Putamen (tissue), 1 donor: ENCODE data around the gene ARCN1.

Source experiments
- DNase-seq: peaks from one replicate; pipeline ENCODE4 v3.0.0-alpha.2; 2016; ENCODE audit warnings: low spot score

Gene ARCN1

DNA sequence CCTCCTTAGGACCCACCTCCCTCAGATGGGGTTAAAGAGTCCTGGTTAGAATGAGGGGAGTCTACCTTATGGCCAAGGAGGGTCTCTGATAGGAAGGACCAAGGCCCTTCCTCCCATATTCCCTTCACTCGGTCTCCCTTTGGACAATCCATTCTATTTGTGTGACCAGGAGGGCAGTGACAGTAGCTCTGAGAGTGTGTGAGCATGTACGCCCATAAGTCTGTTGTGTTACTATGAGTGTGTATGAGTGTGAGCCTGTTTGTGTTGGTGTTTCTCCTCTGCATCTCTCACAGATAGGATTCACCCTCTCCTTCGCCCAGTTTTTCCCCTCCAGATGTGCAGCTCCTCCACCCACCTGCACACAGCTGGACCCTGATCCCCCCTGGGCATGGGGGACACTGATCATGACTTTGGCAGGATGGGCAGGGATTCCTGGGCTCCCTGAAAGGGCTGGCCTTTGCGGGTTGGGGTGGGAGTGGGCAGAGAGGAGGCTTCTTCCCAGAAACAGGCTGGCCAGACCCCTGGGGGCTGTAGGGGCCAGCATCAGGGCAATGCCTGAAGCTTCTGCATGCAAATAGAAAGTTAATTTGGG lies 49.7 kb downstream of the ARCN1 start:
- DNase-seq, result no peak

DNA sequence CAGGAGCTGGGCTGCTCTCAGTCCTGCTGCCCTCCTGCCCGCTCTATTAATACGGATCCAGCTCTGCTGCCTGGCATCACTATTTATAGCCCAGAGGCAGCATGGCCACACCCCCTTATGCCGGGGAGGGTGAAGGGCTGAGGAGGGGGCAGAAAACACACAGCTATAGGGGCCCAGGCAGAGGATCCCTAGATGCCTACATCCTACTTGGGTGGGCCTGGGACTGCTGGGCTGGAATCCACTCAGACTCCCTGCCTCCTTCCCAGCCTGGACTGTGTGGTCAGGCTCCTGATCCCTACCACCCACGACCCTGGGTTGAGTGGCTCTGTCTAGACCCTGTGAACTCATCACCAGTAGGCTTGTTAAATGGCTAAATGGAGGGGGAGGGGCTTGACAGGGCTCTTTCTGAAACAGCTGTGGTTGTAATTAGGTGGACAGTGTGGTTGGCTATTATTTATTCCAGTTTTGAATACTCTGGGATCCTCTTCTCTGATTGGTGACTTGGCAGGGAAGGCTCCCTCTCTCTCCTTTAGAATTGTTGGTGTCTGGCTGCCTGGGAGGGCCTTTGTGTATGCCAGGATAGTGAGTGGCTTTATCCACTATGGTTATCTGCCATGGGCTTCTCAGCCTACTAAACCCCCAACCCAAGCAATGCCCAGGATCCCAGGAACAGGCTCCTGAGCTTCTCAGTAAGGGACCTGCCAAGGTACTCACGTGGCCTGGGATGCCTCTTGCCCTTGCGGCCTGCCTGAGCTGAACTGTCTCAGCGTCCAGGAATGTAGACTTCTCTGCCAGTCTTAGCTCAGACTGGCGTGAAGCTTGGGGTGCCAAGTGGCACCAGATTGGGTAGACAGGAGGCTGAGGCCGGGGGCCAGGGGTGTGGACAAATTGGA lies 50.4 kb downstream of the ARCN1 start:
- peak; percentile 31 for DNase-seq

DNA sequence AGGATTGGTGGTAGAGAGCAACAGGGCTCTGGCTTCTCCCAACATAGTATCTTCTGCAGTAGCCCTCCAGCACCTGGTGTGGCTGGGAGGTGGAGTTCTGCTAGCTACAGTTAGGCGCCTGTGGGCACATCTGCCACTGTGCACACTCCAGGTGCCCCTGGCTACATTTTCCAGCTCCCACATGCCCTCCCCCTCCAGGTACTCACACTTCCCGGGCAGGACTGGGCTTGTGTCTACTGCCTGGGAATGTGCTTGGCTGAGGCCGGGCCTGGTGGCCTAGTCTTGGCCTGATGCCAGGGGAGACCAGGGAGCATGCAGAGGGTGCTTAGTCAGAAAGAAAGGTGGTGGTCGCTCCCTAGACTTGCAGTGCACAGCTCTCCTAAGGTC lies 51.1 kb downstream of the ARCN1 start:
- no peak for DNase-seq

DNA sequence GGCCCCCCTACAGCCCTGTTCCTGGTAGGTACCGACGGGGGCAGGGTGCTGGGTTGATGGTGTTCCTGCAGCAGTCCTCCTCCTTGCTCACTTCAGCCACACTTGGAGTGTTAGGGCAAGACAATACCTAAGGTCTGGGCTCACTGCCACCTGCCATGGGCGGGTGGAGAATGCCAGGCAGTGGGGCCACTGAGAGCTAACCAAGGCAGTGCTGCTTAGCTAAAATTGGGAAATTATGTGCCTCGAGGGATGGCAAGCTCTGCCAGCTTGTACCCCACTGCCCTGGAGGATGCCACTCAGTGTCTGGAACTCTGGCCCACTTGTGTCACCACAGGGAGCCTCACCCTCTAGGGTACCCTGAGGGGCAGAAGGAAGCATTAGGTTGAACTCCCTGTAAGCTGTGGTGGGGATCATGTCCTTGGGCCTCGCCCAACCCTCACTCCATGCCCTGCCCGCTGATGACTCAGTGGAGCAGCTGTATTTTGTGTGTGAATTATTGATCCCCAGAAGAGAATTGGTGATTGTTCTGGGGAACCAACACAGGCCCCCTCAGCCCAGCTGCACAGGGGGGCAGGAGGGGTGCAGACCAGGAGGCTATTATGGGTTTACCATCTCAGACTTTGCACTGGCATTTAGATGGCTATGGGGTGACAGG lies 53.0 kb downstream of the ARCN1 start:
- DNase-seq, result peak; percentile 55

DNA sequence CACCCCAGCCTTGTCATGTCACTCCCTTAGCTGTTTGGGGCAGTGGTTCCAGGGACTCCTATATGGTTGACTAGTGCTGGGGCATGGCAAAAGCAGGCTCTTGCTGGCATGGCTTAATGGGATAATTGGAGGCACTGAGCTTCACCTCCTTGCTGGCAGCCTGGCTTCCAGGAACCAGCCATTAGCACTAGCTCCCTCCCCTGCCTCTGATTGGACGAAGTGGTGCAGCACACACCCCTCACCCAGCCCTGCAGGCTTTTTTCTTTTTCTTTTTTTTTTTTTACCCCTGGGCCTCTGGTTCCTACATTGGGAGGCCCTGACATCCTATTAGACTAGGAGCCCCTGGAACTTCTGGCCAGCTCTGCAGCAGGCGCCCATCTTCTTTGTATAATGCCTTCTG lies 53.8 kb downstream of the ARCN1 start:
- no peak for DNase-seq

DNA sequence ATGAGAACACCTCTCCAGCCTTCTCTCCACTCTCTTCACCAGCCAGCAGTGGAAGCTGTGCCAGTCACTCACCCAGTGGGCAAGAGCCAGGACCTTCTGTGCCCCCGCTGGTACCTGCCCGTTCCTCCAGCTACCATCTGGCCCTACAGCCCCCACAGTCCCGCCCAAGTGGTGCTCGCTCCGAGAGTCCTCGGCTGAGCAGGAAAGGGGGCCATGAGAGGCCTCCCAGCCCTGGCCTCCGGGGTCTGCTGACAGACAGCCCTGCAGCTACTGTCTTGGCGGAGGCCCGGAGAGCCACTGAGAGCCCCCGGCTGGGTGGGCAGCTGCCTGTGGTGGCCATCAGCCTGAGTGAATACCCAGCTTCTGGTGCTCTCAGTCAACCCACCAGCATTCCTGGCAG lies 55.4 kb downstream of the ARCN1 start:
- no peak for DNase-seq

DNA sequence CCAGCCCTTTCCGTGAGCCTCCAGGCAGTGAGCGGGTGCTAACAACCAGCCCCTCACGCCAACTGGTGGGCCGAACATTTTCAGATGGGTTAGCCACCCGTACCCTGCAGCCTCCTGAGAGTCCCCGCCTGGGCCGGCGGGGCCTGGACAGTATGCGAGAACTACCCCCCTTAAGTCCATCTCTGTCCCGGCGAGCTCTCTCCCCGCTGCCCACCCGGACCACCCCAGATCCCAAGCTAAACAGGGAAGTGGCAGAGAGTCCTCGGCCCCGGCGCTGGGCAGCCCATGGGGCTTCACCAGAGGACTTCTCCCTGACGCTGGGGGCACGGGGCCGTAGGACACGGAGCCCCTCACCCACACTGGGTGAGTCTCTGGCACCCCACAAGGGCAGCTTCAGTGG lies 55.8 kb downstream of the ARCN1 start:
- DNase-seq, result no peak

DNA sequence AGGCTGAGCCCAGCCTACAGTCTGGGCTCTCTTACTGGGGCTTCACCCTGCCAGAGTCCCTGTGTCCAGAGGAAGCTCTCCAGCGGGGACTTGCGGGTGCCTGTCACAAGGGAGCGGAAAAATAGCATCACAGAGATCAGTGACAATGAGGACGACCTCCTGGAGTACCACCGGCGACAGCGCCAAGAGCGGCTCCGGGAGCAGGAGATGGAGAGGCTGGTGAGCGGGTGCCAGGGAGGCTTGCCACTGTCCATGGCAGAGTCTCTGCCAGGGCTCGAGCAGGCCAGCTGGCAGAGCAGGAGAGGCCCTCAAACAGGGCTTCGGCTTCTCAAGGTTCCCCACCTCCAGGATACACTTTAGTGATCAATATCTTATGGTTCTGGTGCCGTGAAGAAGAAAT lies 56.2 kb downstream of the ARCN1 start:
- peak; percentile 71 for DNase-seq

DNA sequence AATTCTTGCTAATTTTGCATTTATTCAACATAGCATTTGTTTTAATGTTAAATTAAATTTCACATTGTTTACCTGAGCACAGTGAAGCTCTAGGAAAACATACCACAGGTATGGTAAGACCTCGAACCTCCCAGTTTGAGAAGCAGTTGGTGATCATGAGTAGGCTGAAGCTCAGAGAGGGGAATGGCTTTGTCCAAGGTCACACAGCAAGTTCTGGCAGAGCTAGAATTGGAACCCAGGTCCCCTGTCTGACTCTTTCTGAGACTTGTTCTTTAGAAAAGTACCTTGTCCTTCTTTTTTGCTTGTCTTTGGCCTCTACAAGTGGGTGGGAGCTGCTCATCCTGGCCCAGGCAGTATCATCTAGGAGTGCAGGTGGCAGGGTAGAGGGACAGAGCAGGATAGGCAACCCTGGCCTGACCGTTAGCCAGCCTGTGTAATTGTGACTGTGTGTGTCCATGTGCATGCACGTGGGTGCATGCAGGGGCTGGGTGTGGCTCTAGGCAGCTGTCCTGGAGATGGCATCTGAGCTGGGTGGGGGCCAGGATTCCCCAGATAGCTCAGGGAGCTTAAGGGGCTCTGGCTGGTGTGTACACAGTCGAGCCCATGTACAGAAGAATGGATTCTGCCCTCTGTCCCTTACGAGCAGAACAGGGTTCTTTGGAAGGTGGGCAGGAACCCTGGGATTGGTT lies 56.8 kb downstream of the ARCN1 start:
- no peak for DNase-seq

DNA sequence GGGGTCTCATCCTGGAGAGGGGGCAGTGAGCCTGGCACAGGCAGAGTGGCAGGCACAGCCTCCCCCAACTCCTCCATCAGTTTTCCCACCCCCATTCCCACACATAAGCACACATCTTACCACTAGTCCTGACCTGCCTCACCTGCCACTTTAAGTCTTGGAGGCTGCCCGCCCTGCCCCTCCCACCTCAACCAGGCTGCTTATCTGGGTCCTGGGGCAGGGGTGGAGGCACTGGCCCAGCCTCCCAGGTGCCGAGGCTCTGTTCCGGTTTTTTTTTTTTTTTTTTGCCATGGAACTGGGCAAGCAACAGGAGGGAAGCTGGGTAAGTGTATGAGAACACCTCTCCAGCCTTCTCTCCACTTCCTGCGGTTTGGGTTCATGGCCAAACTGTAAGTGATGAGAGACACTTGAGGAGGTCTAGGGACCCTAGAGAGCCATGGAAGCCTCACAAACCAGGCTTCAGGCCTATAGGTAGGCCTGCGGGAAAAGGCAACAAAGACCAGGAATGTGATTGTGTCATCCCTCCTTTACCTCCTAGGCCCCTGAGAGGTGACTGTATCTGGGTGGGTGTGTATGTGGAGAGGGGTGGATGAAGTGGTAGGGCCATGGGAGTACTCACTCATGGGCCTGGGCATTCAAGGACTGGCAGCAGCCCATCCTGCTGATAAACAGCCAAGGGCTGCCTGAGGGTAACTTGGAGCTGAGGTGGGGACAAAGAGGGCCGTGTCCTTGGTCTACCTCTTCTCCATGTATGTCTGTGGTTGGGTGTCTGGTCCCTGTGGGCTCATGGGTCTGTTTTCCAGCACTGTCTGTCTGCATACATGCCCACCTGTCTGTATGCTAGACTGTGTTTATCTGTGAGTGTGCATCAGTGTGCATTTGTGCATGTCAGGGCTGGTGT lies 57.8 kb downstream of the ARCN1 start:
- DNase-seq, result no peak

DNA sequence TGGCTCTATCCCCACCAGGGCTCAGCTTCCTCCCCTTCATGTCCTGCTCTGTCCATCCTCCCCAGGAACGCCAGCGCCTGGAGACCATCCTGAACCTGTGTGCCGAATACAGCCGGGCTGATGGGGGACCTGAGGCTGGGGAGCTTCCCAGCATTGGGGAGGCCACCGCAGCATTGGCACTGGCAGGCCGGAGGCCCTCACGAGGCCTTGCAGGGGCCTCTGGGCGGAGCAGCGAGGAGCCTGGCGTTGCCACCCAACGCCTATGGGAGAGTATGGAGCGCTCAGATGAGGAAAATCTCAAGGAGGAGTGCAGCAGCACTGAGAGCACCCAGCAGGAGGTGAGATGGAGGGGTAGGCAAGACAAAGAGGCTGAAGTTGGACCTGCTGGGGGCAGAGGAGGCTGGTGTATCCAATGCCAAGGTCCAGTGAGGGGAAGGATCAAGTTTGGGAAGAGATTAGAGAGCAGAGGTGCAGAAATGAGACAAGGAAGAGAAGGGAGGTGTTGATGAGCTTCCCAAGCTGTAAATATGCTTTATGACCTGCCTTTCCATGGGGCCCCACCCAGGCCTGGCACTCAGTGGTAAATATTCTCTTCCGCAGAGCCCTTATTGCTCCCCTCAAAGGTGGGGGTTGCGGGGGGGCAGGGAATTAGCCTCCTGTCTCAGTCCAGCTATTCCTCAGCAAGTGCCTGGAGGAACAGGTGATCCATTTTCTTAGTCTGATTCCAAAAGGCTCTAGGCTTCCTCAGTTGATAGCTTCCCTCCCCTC lies 59.1 kb downstream of the ARCN1 start:
- no peak for DNase-seq

DNA sequence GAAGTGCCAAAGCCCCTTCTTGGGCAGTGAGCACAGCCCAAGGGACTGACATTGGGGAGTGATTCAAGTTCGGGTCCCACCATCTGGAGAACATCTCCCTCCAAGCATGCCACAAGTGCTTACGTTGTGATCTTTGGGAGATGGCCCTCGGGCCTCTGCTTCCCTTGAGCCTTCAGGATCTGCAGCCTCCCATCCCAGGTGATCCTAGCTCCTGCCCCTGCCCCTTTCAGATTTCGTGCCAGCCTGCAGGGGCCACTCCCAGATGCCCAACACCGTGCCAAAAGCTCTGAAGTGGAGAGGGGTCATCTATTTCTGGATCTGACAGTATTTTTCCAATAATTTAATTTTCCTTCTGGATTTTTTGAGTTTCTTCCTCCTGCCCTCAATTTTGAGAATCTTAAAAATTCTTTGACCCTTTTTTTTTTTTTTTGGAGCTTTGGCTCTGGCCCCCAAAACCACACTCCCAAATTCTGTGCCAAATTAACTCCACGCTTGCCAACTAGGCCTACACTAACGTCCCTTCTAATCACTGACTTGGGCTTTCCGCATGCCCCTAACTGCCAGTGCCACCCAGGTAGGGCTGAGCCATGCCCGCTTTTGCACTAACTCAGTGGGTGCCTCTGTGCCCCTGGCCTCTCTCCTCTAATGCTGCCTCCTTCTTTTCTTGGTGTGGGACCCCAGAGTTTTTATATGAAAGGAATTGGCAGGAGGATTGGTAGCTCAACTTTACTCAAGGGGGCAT lies 60.5 kb downstream of the ARCN1 start:
- DNase-seq, result no peak

DNA sequence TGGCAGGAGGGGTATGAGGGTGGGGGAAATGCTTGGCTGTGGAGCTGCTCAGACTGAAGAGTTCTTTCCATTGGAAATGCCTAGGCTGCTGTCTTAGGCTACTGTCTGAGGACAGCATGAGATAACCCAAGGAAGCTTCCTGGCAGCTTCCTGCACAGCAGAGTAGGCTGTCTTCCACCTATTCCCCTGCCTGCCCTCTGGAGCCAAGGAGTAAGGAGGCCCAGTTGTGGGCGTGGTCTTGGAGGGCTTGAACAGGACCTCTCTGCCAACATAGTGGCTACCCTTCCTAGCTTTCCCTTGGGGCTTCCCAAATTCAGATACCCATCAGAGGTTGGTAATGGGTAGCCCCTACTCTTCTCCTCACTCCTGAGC lies 61.1 kb downstream of the ARCN1 start:
- no peak for DNase-seq

DNA sequence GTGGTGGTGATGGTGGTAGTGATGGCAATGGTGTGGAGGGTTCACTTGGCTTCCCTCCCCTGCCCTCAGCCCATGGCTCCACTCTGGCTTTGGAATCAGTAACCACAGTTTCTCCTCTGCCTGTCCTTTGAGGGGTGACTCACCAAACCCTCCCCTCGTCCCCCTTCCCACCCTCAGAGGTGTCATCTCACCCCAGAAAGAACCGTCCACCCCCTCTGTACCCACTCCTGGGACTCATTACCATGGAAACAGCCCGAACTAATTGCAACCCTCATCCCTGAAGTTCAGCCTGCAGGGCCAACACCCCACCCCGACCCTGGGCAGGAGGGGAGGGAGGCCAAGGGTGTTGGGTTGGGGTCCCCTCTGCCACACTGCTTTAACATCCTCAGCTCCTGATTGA lies 61.8 kb downstream of the ARCN1 start:
- DNase-seq, result no peak

DNA sequence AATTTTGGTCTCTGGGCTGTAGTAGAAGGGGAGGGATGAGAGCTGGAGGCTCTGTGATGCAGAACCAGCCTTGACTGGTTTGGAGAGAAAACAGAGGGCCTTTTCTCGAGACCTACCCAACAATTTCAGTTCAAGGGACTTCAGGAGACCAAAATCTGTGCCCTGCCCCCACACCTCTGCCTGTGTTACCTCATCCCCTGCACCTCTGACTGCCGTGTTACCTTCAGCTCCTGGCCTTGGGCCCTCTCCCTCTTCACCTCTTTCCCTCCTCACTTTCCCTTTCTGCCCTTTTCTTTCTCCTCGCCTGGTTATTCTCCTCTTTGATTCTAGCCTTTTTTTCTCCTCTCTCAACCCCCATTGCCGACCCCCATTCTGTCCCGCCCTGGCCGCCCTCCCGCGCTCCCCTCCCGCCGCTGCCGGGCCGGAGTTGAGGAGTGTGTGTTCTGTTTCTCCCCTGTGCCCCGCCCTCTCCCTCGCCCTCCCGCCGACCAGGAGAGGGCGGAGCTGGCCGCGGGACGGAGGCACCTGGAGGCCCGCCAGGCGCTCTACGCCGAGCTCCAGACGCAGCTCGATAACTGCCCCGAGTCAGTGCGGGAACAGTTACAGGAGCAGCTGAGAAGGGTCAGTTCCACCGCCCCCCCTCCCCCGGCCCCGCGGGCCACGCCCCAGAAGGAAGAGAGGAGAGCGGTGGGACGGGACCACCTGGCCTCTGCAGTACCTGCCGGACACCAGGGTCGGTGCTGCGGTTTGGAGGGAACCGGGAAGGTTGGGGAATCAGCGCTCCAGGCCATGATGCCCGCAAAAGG lies 62.4 kb downstream of the ARCN1 start:
- DNase-seq, result no peak

DNA sequence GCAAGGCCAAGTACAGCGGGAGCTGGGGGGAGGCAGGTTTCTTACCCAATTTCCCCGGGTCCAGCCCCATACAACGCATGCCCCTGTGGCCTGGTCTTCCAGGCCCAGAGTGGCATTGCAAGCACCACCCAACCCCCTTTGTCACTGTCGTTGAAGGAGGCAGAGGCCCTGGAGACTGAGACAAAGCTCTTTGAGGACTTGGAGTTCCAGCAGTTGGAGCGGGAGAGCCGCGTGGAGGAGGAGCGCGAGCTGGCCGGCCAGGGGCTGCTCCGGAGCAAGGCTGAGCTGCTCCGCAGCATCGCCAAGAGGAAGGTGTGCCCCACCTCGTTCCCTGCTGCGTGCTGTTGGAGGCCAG lies 63.0 kb downstream of the ARCN1 start:
- no peak for DNase-seq

DNA sequence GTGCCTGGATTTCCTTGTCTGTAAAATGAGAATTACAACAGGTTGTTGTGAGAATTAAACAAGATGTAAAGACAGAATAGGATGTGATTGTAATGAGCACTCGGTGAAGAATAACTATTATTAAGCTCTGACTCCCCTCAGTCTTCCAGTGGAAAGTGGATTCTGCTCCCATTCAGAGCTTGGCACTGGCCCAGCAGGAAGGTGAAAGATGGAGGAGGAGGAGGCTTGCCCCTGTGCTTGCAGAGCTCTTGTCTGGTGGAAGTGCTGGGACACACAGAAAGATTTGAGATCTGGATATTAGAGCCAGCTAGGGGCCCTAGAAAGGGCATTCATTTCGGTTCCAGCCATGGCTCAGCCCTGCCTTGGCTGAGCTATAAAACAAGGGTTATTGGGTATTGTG lies 63.4 kb downstream of the ARCN1 start:
- no peak for DNase-seq

DNA sequence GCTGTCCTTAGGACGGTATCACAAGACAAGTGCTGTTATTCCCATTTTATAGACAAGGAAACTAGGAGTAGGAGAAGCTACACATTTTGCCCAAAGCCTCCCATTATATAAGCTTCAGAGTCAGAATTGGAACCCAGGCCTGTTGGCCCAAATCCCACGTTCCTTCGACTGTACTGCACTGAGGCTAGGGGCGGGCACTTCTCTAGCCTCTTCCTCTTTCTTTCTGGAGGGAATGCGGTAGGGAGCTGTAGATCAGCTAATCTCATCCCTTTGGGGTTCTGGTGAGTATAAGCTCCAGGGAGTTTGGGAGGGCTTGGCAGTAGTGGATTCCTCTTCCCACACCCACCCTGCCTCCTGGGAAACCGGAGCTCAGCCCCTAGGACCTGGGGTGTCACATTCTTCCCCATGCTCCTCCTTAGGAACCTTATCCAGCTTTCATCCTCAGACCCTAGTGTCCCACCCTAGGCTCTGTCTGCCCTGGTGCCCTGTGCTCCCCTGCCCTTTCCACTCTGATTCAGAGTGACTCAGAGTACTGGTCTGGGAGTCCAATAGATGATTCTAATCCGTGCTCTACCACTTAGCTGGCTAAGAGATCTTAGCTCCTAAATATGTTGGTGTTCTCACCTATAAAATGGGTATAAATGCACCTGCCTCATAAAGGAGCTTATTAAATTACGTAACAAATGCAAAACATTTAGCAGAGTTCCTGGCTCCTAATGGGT lies 64.5 kb downstream of the ARCN1 start:
- DNase-seq, result no peak

DNA sequence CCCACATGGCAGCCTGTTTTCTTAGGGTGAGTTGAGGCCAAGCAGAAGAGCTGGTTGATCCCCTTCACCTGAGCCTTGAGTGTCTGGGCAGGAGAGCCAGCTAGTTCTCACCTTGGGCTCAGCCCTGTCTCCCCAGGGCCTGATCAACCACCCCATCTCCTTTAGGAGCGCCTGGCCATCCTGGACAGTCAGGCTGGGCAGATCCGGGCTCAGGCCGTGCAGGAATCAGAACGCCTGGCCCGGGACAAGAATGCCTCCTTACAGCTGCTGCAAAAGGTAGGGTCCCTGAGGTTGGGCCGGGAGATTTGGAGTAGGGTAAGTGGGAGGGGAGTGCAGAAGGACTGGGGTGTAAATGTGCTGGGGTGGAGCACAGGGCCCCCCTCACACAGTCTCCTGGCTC lies 66.5 kb downstream of the ARCN1 start:
- DNase-seq, result no peak
